GM19240 (cell line): ENCODE measurements around the gene PIM2.

ENCODE experiments used
- DNase-seq: peaks from one replicate; pipeline ENCODE4 v3.0.0; 2011; ENCODE audit warnings: low spot score; ENCODE audit not compliant: insufficient read length

PIM2 gene

GRCh38 chrX:48918643-48919340 lies at the start of gene PIM2:
TSS of gene PIM2 (minus strand) at chrX:48919024. CDS start at chrX:48918834, 190 bp downstream.
- DNase-seq = peak; percentile 68

- no peak for DNase-seq
Measured at GRCh38 chrX:48968377-48968776, 49.6 kb upstream of the PIM2 start.

- DNase-seq = no peak
Measured at GRCh38 chrX:48966796-48967579, 48.2 kb upstream of the PIM2 start.

- DNase-seq = no peak
Measured at GRCh38 chrX:48965959-48966358, 47.1 kb upstream of the PIM2 start.

GRCh38 chrX:48961585-48962091 lies 42.8 kb upstream of the PIM2 start:
- no peak for DNase-seq

- no peak for DNase-seq
Measured at GRCh38 chrX:48960291-48960690, 41.5 kb upstream of the PIM2 start.

- DNase-seq = no peak
Measured at GRCh38 chrX:48958635-48959094, 39.8 kb upstream of the PIM2 start.

GRCh38 chrX:48957827-48958634 lies 39.2 kb upstream of the PIM2 start:
- peak; percentile 89 for DNase-seq

- no peak for DNase-seq
Measured at GRCh38 chrX:48957477-48957826, 38.6 kb upstream of the PIM2 start, which contains the start of gene OTUD5. TSS of gene OTUD5 (minus strand) at chrX:48957607. CDS start at chrX:48957570, 37 bp downstream.

GRCh38 chrX:48956728-48957414 lies 38.0 kb upstream of the PIM2 start:
- DNase-seq = no peak

GRCh38 chrX:48948589-48948988 lies 29.8 kb upstream of the PIM2 start:
- DNase-seq = no peak

- DNase-seq = peak; percentile 62
Measured at GRCh38 chrX:48945517-48946348, 26.9 kb upstream of the PIM2 start.

GRCh38 chrX:48942895-48943294 lies 24.1 kb upstream of the PIM2 start:
- no peak for DNase-seq

- DNase-seq = no peak
Measured at GRCh38 chrX:48940404-48940955, 21.7 kb upstream of the PIM2 start.

GRCh38 chrX:48939524-48940228 lies 20.9 kb upstream of the PIM2 start:
- no peak for DNase-seq

- DNase-seq = peak; percentile 48
Measured at GRCh38 chrX:48938721-48939425, 20.0 kb upstream of the PIM2 start.

GRCh38 chrX:48937054-48937907 lies 18.5 kb upstream of the PIM2 start:
- DNase-seq = peak; percentile 45
